CD4-positive, alpha-beta memory T cell (primary cell): ENCODE results near the gene MYO18A. TPM values are rescaled to one million over a fixed set of nuclear protein-coding genes. Genes with fewer than 3 reads are reported as not detected.

ENCODE experiments used
- CTCF ChIA-PET: fragments of 350-600 bp; sonication (Branson Sonifier 250); formaldehyde crosslinking; loops from one replicate; lab custom pipeline; 2021; ENCODE audit warnings: inconsistent platforms; ENCODE audit not compliant: partially characterized antibody; lab: Charles Lee
- POLR2A ChIA-PET: fragments of 350-600 bp; sonication (Branson Sonifier 250); formaldehyde crosslinking; loops from one replicate; lab custom pipeline; 2021; ENCODE audit not compliant: partially characterized antibody; lab: Charles Lee
- DNase-seq, 5 donors: peaks; one replicate each; pipeline versions ENCODE4 v3.0.0 to v3.0.0-alpha.2; 2020 to 2022; ENCODE audit warnings: mixed read lengths in 1 of 5
- H3K27ac ChIP-seq: one replicate; pipeline ENCODE4 v1.7.0; 2013; ENCODE audit warnings: low read depth, low read length
- H3K27me3 ChIP-seq: 2 replicates; pipeline ENCODE4 v1.7.0; 2013; ENCODE audit warnings: mild to moderate bottlenecking, low read length, moderate library complexity; ENCODE audit not compliant: insufficient read depth
- H3K36me3 ChIP-seq: 2 replicates; pipeline ENCODE4 v1.7.0; 2013; ENCODE audit warnings: mild to moderate bottlenecking, low read length, moderate library complexity; ENCODE audit not compliant: insufficient read depth
- H3K4me1 ChIP-seq: 2 replicates; pipeline ENCODE4 v1.7.0; 2013; ENCODE audit warnings: mild to moderate bottlenecking, low read length, moderate library complexity; ENCODE audit not compliant: insufficient read depth
- H3K4me3 ChIP-seq, 2 donors: one replicate each; pipeline ENCODE4 v1.7.0; 2013; ENCODE audit warnings: low read length in 2 of 2, mild to moderate bottlenecking in 1 of 2
- H3K9me3 ChIP-seq, 2 donors: one replicate each; pipeline ENCODE4 v1.7.0; 2013; ENCODE audit warnings: low read length in 2 of 2, control low read depth in 1 of 2; ENCODE audit not compliant: control insufficient read depth in 1 of 2
- H3K27ac Mint-ChIP-seq, 7 donors: one replicate each; pipeline ENCODE4 v1.8.0; 2020 to 2021; ENCODE audit warnings: mixed read lengths in 7 of 7, mild to moderate bottlenecking in 6 of 7, inconsistent platforms in 3 of 7, moderate library complexity in 3 of 7
- H3K27me3 Mint-ChIP-seq, 2 donors: one replicate each; pipeline ENCODE4 v1.8.0; 2020 to 2021; ENCODE audit warnings: mixed read lengths in 2 of 2
- H3K36me3 Mint-ChIP-seq, 2 donors: one replicate each; pipeline ENCODE4 v1.8.0; 2020 to 2021; ENCODE audit warnings: mixed read lengths in 2 of 2, inconsistent platforms in 1 of 2, mild to moderate bottlenecking in 1 of 2
- H3K4me1 Mint-ChIP-seq, 4 donors: one replicate each; pipeline ENCODE4 v1.8.0; 2020 to 2021; ENCODE audit warnings: mixed read lengths in 4 of 4, mild to moderate bottlenecking in 1 of 4
- H3K4me3 Mint-ChIP-seq, 8 donors: one replicate each; pipeline ENCODE4 v1.8.0; 2020 to 2021; ENCODE audit warnings: mixed read lengths in 8 of 8, mild to moderate bottlenecking in 7 of 8, moderate library complexity in 6 of 8, inconsistent platforms in 3 of 8
- H3K9me3 Mint-ChIP-seq, 8 donors: one replicate each; pipeline ENCODE4 v1.8.0; 2020 to 2021; ENCODE audit warnings: mixed read lengths in 8 of 8, mild to moderate bottlenecking in 5 of 8, inconsistent platforms in 3 of 8, moderate library complexity in 1 of 8
- intact Hi-C: fragments of 100-400 bp; cut with micrococcal nuclease; formaldehyde crosslinking; loops from one replicate; pipeline ENCODE4 v1.15.1; 2023
- polyA plus RNA-seq, 2 donors: library from polyadenylated mRNA; unstranded; fragments of 300-500 nt; fragmentation: Illumina TruSeq; gene quantifications; one replicate each; pipeline ENCODE4 v1.2.3, GENCODE V29; 2021
- total RNA-seq, 2 experiments: library from RNA; stranded (reverse); gene quantifications; one replicate each; pipeline ENCODE4 v1.2.3, GENCODE V29; 2021

Gene MYO18A
- total and polyA plus RNA-seq, 4 experiments from 2014 or later: 6.0 to 136 (median 89.5) TPM

DNA sequence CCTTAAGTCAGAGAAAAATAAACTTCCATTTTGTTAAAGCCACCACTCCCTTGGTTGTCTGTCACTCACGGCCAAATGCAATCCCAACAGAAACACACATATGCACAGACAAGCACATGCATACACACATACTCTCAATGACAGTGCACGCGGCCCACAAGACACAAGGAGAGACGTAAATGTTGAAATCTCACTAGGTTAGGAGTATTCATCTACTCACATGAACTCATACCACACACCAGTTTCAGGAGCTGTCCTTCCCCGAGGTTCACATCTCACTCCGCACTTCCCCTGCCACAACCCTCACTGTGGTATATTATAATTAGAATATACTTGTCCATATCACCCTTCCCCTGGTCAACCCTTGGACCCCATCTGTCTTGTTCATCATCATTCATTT lies 36.0 kb upstream of the MYO18A start:
- Mint-ChIP-seq H3K4me3 (no peak overlapping the region), H3K27ac (no peak overlapping the region), H3K36me3 (no peaks in the 10 kb centered on the region), H3K4me1 (peaks cover 4 to 9% (median 7%) of the 10 kb centered on the region in 4 donors), H3K9me3 (no peaks in the 10 kb centered on the region), H3K27me3 (peaks cover 0 to 2% of the 10 kb centered on the region in 2 donors)
- Histone ChIP-seq H3K27ac (no peak overlapping the region), H3K9me3 (no peaks in the 10 kb centered on the region), H3K4me1 (no peaks in the 10 kb centered on the region), H3K27me3 (no peaks in the 10 kb centered on the region), H3K4me3 (no peak overlapping the region), H3K36me3 (no peaks in the 10 kb centered on the region)
- intact Hi-C loops: no loop called here
- no peak for DNase-seq
- CTCF ChIA-PET: interaction anchor here (1.1 to 11.8 kb wide), 6 partner anchors 32 to 92 kb away, joined by 3 to 277 read pairs (median 6); partner anchors contain the start of gene MYO18A
- POLR2A ChIA-PET: interaction anchor here (1.8 to 2.1 kb wide), 2 partner anchors 67 to 71 kb away, joined by 4 to 6 read pairs; no protein-coding TSS in a partner anchor

DNA sequence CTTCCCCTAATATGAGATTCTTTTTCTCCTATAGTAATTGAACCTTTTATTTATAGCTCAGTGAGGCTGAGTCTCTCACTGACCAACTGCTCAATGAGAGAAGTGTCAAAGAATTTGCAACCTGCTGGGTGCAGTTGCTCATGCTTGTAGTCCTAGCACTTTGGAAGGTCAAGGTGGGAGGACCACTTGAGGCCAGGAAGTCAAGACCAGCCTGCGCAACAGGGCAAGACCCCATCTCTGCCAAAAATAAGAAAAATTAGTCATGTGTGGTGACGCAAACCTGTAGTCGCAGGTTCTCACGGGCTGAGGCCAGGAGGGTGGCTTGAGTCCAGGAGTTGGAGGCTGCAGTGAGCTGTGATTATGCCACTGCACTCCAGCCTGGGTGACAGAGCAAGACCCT lies 35.5 kb upstream of the MYO18A start:
- Mint-ChIP-seq H3K4me1 (peaks cover 4 to 9% (median 7%) of the 10 kb centered on the region in 4 donors), H3K9me3 (no peaks in the 10 kb centered on the region), H3K27ac (no peak overlapping the region), H3K36me3 (no peaks in the 10 kb centered on the region), H3K4me3 (no peak overlapping the region), H3K27me3 (peaks cover 0 to 2% of the 10 kb centered on the region in 2 donors)
- Histone ChIP-seq H3K4me1 (no peaks in the 10 kb centered on the region), H3K27me3 (no peaks in the 10 kb centered on the region), H3K36me3 (no peaks in the 10 kb centered on the region), H3K4me3 (no peak overlapping the region), H3K9me3 (no peaks in the 10 kb centered on the region), H3K27ac (no peak overlapping the region)
- intact Hi-C loops: no loop called here
- ChIA-PET POLR2A (no interaction called here), CTCF (interaction anchor here (2.3 to 11.8 kb wide), 3 partner anchors 36 to 91 kb away, joined by 8 to 277 read pairs (median 15); partner anchors contain the start of gene MYO18A)
- no peak for DNase-seq

DNA sequence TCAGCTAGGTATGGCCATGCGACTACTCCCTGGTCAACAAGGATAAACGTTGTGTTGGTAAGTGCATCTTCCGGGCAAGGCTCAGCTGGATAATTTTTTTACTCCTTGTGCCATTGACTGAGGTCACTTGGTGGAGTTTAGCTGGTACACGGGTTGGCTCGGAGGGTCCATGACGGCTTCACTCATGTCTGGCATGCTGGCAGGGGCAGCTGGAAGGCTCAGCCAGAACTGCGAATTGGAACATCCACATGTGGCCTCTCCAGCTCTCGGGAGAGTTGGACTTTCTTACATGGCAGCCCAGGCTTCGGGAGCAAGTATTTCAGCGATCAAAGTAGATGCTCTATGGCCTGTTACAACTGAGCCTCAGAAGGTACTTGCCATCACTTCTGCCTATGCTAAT lies 35.0 kb upstream of the MYO18A start:
- Mint-ChIP-seq H3K9me3 (no peaks in the 10 kb centered on the region), H3K4me1 (peaks cover 4 to 9% (median 7%) of the 10 kb centered on the region in 4 donors), H3K27me3 (peaks cover 0 to 2% of the 10 kb centered on the region in 2 donors), H3K36me3 (no peaks in the 10 kb centered on the region), H3K27ac (no peak overlapping the region), H3K4me3 (no peak overlapping the region)
- ChIA-PET CTCF (interaction anchor here (1.5 to 11.8 kb wide), 3 partner anchors 28 to 91 kb away, joined by 4 to 277 read pairs (median 15); no protein-coding TSS in a partner anchor), POLR2A (no interaction called here)
- Histone ChIP-seq H3K9me3 (no peaks in the 10 kb centered on the region), H3K36me3 (no peaks in the 10 kb centered on the region), H3K27ac (no peak overlapping the region), H3K4me3 (no peak overlapping the region), H3K4me1 (no peaks in the 10 kb centered on the region), H3K27me3 (no peaks in the 10 kb centered on the region)
- intact Hi-C loops: no loop called here
- no peak for DNase-seq

DNA sequence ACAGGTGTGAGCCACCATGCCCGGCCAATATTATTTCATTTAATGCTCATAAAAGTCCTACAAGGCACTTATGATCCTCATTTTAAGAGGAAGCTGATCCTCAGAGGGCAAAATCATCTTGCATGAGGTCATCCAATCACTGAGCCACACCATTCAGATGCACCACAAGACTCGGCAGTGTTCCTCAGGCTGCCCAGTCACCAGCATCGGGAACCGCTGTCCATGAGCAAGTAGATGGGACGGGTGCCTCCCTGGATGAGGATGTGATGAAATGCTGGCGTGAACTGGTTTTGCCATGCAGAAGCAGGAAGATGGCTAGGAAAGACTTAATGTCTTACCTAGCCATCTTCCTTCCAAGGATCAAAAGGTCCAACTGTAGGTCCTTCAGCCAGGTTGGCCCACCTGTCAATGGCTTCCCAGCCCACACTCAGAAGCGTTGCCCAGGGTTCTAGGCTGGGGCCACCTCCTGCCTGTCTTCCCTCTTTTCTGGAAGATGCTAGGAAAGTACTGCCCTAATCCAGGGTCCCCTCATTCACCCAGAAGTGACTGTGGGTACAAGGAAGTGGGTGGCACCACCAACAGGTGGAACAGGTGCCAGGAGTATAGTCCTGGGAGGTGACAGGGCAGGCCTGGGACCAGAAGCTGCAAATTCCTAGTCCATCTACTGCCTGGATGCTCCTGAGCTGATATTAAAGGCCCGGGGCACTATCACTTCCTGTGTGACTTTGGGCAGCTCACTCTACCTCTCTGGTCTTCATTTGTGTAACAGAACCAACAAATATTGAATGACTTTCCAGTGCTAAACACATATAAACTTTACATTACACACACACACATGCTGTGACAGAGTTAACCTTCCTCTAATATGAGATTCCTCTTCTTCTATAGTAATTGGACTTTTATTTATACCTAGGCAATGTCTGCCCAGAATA lies 34.3 kb upstream of the MYO18A start:
- Mint-ChIP-seq H3K27ac (no peak overlapping the region), H3K36me3 (no peaks in the 10 kb centered on the region), H3K4me3 (no peak overlapping the region), H3K27me3 (peaks cover 0 to 2% of the 10 kb centered on the region in 2 donors), H3K9me3 (no peaks in the 10 kb centered on the region), H3K4me1 (peaks cover 1 to 5% (median 4%) of the 10 kb centered on the region in 4 donors)
- no peaks in the 10 kb centered on the region for H3K9me3 ChIP-seq
- intact Hi-C loops: no loop called here
- H3K36me3 ChIP-seq: no peaks in the 10 kb centered on the region
- ChIA-PET POLR2A (no interaction called here), CTCF (interaction anchor here (1.4 to 11.8 kb wide), 4 partner anchors 18 to 90 kb away, joined by 4 to 277 read pairs (median 10); no protein-coding TSS in a partner anchor)
- H3K4me3 ChIP-seq: no peak overlapping the region
- H3K27ac ChIP-seq: no peak overlapping the region
- no peaks in the 10 kb centered on the region for H3K4me1 ChIP-seq
- no peaks in the 10 kb centered on the region for H3K27me3 ChIP-seq
- no peak for DNase-seq

DNA sequence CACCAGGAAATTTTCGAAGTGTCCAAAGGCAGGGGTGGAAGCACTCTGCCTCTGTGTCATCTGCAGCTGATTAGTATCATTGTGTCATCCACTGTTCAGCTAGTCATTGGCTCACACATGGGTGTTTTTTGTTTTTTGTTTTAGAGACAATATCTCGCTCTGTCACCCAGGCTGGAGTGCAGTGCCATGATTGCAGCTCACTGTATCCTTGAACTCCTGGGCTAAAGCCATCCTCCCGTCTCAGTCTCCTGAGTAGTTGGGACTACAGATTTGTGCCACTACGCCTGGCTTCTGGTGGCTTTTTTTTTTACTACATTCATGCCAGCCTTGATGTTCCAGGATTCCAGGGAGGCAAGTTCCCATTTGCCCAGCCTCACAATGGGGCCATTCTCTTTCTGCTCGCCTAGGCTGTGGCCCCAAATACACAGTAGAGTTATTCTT lies 32.5 kb upstream of the MYO18A start:
- Histone ChIP-seq H3K27ac (no peak overlapping the region), H3K36me3 (no peaks in the 10 kb centered on the region), H3K9me3 (no peaks in the 10 kb centered on the region), H3K27me3 (no peaks in the 10 kb centered on the region), H3K4me3 (no peak overlapping the region), H3K4me1 (no peaks in the 10 kb centered on the region)
- Mint-ChIP-seq H3K27me3 (no peaks in the 10 kb centered on the region), H3K4me3 (no peak overlapping the region), H3K27ac (no peak overlapping the region), H3K4me1 (no peaks in the 10 kb centered on the region), H3K36me3 (no peaks in the 10 kb centered on the region), H3K9me3 (no peaks in the 10 kb centered on the region)
- intact Hi-C loops: no loop called here
- DNase-seq: no peak
- ChIA-PET POLR2A (no interaction called here), CTCF (interaction anchor here (1.1 to 1.5 kb wide), 5 partner anchors 8 to 95 kb away, joined by 3 to 7 read pairs (median 3); no protein-coding TSS in a partner anchor)

DNA sequence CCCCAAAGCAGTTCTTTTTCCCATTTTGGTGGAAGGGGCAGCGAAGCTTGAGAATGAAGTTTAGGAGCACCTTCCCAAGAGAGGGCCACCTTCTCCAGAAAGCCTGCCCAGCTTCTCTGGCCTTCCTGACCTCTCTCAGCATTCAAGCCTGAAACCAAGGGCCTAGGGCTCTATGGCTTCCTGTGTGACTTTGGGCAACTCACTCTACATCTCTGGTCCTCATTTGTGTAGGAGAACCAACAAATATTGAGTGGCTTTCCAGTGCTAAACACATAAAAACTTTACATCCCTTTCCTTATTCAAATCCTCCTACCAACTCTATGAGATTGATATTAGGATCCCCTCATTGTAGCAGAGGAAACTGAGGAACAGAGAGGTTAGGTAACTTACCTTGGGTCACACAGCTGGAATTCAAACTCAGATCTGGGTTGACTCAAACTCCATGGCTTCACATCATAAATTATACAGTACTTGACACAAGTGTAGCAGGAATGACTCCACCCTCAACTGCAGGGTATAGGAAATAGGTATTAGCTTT lies 32.0 kb upstream of the MYO18A start:
- no peaks in the 10 kb centered on the region for H3K9me3 Mint-ChIP-seq
- H3K4me3 Mint-ChIP-seq: no peak overlapping the region
- no peaks in the 10 kb centered on the region for H3K9me3 ChIP-seq
- H3K27me3 ChIP-seq: no peaks in the 10 kb centered on the region
- no peaks in the 10 kb centered on the region for H3K4me1 ChIP-seq
- ChIA-PET POLR2A (no interaction called here), CTCF (interaction anchor here (1.1 to 1.5 kb wide), 4 partner anchors 45 to 95 kb away, joined by 3 to 7 read pairs (median 4); no protein-coding TSS in a partner anchor)
- no peak overlapping the region for H3K4me3 ChIP-seq
- DNase-seq: no peak
- H3K27ac Mint-ChIP-seq: no peak overlapping the region
- no peaks in the 10 kb centered on the region for H3K36me3 ChIP-seq
- H3K27ac ChIP-seq: no peak overlapping the region
- intact Hi-C loops: no loop called here
- H3K4me1 Mint-ChIP-seq: no peaks in the 10 kb centered on the region
- H3K36me3 Mint-ChIP-seq: no peaks in the 10 kb centered on the region
- no peaks in the 10 kb centered on the region for H3K27me3 Mint-ChIP-seq

DNA sequence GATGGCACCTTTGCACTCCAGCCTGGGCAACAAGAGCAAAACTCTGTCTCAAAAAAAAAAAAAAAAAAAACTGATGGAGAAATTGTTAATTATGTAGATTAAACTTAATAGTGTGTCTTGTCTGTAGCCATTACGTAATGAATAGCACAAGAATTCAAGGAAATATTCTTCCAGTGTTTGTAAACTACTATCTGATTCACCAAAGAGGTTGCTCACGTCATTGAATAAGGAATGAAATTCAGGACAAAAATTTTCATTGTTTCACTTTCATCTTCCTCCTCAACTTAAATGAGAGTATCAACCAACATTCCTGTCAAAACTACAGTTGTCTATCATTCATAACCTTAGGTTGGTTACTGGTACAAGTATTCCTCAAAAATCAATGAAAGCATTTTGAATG lies 30.7 kb upstream of the MYO18A start:
- no peaks in the 10 kb centered on the region for H3K36me3 Mint-ChIP-seq
- CTCF ChIA-PET: interaction anchor here (1.1 to 5.6 kb wide), 2 partner anchors 8 to 62 kb away, joined by 3 to 29 read pairs; no protein-coding TSS in a partner anchor
- no peaks in the 10 kb centered on the region for H3K36me3 ChIP-seq
- intact Hi-C loops: no loop called here
- no peak overlapping the region for H3K27ac ChIP-seq
- no peaks in the 10 kb centered on the region for H3K9me3 Mint-ChIP-seq
- no peak for DNase-seq
- no peaks in the 10 kb centered on the region for H3K27me3 Mint-ChIP-seq
- H3K27me3 ChIP-seq: no peaks in the 10 kb centered on the region
- H3K4me1 Mint-ChIP-seq: no peaks in the 10 kb centered on the region
- H3K9me3 ChIP-seq: no peaks in the 10 kb centered on the region
- H3K4me1 ChIP-seq: no peaks in the 10 kb centered on the region
- no peak overlapping the region for H3K27ac Mint-ChIP-seq
- no peak overlapping the region for H3K4me3 Mint-ChIP-seq
- no peak overlapping the region for H3K4me3 ChIP-seq
- POLR2A ChIA-PET: no interaction called here
